ENCODE results near the gene AQP2. TPM values are rescaled to one million over a fixed set of nuclear protein-coding genes. Genes with fewer than 3 reads are reported as not detected.

The AQP2 gene
- total RNA-seq, 1 experiment from 2014 or later = not detected

DNA sequence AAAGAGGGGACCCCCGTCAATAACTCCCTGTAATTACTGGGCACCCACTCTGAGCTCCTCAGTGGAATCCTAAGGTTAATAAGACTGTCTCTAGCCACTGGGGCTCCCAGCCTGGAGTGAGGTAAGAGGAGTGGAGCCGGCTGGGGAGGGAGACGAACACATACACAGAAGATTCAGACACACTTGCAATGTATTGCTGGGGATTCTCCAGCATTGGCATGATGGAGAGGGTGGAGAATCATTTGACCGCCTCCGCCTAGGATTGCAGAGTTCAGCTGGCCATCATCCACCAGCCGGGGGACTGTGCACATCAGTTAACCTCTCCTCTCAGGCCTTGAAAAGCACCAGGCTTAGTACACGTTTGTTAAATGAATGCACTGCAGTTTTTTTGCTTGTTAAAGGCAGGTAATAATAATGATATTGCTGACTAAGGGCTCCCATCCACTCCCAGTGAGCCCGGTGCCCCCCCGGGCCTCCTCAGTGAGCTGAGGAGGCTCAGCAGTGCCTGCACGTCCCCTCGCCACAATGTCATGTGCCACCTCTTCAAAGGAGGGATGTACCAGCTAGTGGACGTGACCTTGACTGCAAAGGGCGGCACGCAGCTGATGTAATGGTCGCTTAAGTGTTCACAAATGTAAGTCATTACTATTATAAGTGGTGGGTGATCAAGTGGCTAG lies 26.5 kb upstream of the AQP2 start:
- Histone ChIP-seq H3K27ac (ENCODE audit: low read depth, low read length) (no peak overlapping the region), H3K36me3 (ENCODE audit: control insufficient read depth in 1 of 2, insufficient read depth in 2 of 2, low read length in 2 of 2) (no peaks in the 10 kb centered on the region), H3K9me3 (ENCODE audit: control insufficient read depth in 1 of 2, insufficient read depth in 1 of 2, low read depth in 1 of 2, low read length in 2 of 2) (no peaks in the 10 kb centered on the region), H3K4me3 (replicated peaks in 1 of 2; ENCODE audit: low read depth in 1 of 2, low read length in 2 of 2) (no peak overlapping the region), H3K9ac (ENCODE audit: low read length) (no peak overlapping the region), H3K79me2 (ENCODE audit: insufficient read depth, low read length) (no peaks in the 10 kb centered on the region), H4K20me1 (ENCODE audit: insufficient read depth) (no peaks in the 10 kb centered on the region), H3K4me1 (ENCODE audit: control insufficient read depth in 1 of 2, insufficient read depth in 2 of 2, low read length in 2 of 2) (no peaks in the 10 kb centered on the region), H2AFZ (ENCODE audit: low read depth, low read length, poor library complexity, severe bottlenecking) (no peak overlapping the region), H3K9me2 (ENCODE audit: insufficient read depth) (no peaks in the 10 kb centered on the region), H3K27me3 (ENCODE audit: insufficient read depth, low read length) (no peaks in the 10 kb centered on the region), H3K4me2 (ENCODE audit: low read length) (no peak overlapping the region)
- DNase-seq (ENCODE audit: low read depth, low spot score) = no peak
- no peak for ATAC-seq
- TF ChIP-seq ZNF274 (IDR thresholded peaks at IDR 0.05; ENCODE audit: low read depth, low read length) (no peak), EGR1 (IDR thresholded peaks at IDR 0.05; ENCODE audit: low read depth) (no peak), POLR2A (IDR thresholded peaks at IDR 0.05; ENCODE audit: borderline replicate concordance, extremely low read depth, insufficient read depth, insufficient read length) (no peak), EZH2phosphoT487 (IDR thresholded peaks at IDR 0.05; ENCODE audit: borderline replicate concordance) (no peak), POLR2AphosphoS5 (IDR thresholded peaks at IDR 0.05; ENCODE audit: low read depth, low read length) (no peak), JUND (IDR thresholded peaks at IDR 0.05) (no peak), EZH2 (IDR thresholded peaks at IDR 0.05) (no peak), CBX3 (IDR thresholded peaks at IDR 0.05; ENCODE audit: low read depth) (no peak)
- TF ChIP-seq, protein P1, sequence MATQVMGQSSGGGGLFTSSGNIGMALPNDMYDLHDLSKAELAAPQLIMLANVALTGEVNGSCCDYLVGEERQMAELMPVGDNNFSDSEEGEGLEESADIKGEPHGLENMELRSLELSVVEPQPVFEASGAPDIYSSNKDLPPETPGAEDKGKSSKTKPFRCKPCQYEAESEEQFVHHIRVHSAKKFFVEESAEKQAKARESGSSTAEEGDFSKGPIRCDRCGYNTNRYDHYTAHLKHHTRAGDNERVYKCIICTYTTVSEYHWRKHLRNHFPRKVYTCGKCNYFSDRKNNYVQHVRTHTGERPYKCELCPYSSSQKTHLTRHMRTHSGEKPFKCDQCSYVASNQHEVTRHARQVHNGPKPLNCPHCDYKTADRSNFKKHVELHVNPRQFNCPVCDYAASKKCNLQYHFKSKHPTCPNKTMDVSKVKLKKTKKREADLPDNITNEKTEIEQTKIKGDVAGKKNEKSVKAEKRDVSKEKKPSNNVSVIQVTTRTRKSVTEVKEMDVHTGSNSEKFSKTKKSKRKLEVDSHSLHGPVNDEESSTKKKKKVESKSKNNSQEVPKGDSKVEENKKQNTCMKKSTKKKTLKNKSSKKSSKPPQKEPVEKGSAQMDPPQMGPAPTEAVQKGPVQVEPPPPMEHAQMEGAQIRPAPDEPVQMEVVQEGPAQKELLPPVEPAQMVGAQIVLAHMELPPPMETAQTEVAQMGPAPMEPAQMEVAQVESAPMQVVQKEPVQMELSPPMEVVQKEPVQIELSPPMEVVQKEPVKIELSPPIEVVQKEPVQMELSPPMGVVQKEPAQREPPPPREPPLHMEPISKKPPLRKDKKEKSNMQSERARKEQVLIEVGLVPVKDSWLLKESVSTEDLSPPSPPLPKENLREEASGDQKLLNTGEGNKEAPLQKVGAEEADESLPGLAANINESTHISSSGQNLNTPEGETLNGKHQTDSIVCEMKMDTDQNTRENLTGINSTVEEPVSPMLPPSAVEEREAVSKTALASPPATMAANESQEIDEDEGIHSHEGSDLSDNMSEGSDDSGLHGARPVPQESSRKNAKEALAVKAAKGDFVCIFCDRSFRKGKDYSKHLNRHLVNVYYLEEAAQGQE (IDR thresholded peaks at IDR 0.05; ENCODE audit: low read depth) = no peak
- TF ChIP-seq, protein P2, sequence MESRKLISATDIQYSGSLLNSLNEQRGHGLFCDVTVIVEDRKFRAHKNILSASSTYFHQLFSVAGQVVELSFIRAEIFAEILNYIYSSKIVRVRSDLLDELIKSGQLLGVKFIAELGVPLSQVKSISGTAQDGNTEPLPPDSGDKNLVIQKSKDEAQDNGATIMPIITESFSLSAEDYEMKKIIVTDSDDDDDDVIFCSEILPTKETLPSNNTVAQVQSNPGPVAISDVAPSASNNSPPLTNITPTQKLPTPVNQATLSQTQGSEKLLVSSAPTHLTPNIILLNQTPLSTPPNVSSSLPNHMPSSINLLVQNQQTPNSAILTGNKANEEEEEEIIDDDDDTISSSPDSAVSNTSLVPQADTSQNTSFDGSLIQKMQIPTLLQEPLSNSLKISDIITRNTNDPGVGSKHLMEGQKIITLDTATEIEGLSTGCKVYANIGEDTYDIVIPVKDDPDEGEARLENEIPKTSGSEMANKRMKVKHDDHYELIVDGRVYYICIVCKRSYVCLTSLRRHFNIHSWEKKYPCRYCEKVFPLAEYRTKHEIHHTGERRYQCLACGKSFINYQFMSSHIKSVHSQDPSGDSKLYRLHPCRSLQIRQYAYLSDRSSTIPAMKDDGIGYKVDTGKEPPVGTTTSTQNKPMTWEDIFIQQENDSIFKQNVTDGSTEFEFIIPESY (IDR thresholded peaks at IDR 0.05; ENCODE audit: extremely low read depth, insufficient replicate concordance, low read length) = no peak
- ChIA-PET RAD21 (ENCODE audit: low non-redundant PET in 1 of 2, low total read pairs in 2 of 2, uncharacterized antibody in 2 of 2, unreplicated experiment in 2 of 2) (no interaction called here), POLR2A (no interaction called here), CTCF (no interaction called here)
- BruUV-seq (replicated peaks) = no TSS peak
- intact Hi-C loops (cut with micrococcal nuclease) = no loop called here

All from HCT116 (cell line).